Lower leg skin (tissue), 3 donors: Measurements from ENCODE around the gene PPARA.

ENCODE experiments used
- POLR2A ChIP-seq, 2 donors: fragments of 450-650 bp; IDR thresholded peaks; one replicate each; pipeline ENCODE4 v1.6.1; 2016 to 2017; ENCODE audit warnings: antibody characterized with exemption in 2 of 2, mild to moderate bottlenecking in 1 of 2, moderate library complexity in 1 of 2
- TF ChIP-seq, protein P1 (sequence below), 3 donors: fragments of 450-650 bp; IDR thresholded peaks; one replicate each; pipeline ENCODE4 v1.5.1; 2016; ENCODE audit warnings: antibody characterized with exemption in 3 of 3, mild to moderate bottlenecking in 3 of 3, moderate library complexity in 2 of 3

DNA sequence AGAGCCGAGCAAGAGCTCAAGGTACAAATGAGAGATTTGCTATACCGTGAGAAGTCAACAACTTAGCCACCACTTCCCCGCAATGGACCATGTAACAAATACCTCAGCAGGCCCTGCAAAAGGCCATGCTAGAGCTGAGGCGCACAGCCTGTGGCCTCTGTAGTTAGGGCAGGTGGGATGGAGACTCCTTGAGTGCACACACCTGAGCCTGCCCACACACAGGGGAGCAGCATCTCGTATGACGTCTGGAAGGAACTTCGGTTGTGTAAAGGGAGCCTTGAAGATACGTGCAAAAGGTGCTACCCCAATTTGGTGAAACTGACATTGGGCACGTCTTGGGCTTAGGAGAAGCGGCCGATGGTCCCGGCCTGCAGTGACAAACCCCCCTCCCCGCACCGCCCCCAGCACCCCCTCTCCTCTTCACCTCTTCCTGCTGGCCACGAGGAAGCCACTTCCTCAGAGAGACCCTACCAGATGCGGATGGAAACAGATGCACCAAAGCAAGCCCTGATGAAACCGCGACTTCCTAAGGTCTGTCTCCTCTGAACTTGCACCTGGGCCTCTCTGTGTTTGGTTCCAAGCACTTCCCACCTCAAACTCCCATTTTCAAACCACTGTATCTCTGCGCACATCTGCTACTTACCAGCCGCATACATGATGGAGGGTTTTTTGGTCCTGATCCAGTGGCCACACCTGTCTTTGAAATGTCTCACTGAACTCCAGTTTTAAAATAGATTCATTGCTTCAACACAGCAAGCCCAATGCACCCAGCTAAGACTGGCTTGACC is 89.1 kb downstream of the PPARA start:
- TF ChIP-seq, protein P1, sequence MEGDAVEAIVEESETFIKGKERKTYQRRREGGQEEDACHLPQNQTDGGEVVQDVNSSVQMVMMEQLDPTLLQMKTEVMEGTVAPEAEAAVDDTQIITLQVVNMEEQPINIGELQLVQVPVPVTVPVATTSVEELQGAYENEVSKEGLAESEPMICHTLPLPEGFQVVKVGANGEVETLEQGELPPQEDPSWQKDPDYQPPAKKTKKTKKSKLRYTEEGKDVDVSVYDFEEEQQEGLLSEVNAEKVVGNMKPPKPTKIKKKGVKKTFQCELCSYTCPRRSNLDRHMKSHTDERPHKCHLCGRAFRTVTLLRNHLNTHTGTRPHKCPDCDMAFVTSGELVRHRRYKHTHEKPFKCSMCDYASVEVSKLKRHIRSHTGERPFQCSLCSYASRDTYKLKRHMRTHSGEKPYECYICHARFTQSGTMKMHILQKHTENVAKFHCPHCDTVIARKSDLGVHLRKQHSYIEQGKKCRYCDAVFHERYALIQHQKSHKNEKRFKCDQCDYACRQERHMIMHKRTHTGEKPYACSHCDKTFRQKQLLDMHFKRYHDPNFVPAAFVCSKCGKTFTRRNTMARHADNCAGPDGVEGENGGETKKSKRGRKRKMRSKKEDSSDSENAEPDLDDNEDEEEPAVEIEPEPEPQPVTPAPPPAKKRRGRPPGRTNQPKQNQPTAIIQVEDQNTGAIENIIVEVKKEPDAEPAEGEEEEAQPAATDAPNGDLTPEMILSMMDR (IDR thresholded peaks at IDR 0.05): no peak
- TF ChIP-seq POLR2A (IDR thresholded peaks at IDR 0.05): no peak
